NCI-H524 treated with DMSO at 0.1 percent for 48 hours (cell line): ENCODE results near the gene TRIM25.

Experiments
- DNase-seq: peaks from one replicate; lab custom pipeline; 2025; lab: John Stamatoyannopoulos, UW

TRIM25 gene

DNA sequence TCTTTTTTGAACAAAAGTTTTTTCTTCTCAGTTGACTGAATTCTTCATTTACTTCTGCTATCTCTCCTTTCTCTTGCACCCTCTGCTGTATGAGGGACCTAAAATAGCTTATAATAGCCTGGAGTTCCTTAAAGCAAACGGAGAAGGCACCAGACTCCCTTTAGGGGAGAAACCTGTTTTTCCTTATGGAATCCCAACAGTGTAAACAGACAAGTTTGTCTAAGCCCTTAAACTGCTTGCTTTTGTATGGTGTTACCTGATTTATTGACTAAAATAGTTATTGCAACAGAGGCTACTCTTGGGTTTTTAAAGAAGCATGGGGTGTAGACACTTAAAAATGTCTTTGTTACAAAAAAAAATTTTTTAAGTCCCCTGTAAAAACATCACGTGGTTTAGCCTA lies 12.9 kb upstream of the TRIM25 start:
- no peak for DNase-seq

DNA sequence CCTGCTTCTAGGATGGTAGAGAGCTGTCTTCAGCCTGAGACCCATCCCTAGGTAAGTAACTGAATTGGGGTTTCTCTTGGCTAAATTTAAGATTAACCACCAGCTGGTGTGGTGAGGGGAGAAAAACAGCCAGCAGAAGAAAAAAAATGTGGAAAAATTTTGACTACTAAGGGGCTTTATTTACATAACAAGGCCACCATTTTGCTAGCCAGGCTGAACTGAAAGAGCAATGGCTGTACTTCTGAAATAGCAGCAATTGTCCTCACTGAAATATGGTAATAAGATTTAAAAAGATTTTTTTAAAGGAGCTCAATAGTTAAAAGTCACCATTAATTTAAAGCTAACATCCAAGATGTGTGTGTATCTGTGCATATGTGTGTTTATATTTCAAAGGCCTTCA lies 12.4 kb upstream of the TRIM25 start:
- no peak for DNase-seq

DNA sequence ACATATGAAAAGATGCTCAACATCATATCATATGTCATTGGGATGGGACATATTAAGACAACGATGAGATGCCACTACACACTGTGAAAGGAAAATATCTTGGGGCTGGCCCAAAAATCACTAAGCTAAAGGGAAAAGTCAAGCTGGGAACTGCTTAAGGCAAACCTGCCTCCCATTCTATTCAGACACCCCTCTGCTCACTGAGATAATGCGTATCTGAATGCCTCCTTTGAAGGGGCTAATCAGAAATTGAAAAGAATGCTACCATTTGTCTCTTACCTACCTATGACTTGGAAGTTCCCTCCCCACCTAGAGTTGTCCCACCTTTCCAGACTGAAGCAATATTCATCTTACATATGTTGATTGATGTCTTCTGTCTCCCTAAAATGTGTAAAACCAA lies 11.2 kb upstream of the TRIM25 start:
- no peak for DNase-seq

DNA sequence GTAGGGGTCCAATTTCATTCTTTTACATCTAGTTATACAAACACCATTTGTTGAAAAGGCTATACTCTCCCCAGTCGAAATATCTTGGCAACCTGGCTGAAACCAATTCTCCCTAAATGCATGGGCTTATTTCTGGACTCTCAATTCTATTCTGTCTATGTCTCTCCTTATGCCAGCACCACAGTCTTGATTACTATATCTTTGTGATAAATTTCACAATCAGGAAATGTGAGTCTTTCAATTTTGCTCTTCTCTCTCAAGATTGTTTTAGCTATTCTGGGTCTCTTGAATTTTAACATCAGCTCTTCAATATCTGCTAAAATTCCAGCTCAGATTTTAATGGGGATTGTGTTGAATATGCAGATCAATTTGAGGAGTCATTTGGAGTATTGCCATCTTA lies 5.9 kb upstream of the TRIM25 start:
- DNase-seq, result no peak

DNA sequence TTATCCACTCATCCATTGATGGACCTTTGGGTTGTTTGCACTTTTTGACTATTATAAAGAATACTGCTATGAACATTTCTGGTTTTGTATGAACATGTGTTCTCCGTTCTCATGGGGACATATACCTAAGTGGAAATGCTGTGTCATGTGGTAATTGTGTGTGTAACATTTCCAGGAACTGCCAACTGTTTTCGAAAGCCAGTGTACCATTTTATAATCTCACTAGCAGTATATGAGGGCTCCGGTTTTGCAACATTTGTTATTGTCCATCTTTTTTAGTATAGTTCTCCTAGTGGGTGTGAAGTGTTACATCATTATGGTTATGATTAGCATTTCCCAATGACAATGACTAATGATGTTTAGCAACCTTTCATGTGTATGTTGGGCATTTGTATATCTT lies 5.1 kb upstream of the TRIM25 start:
- DNase-seq, result no peak

DNA sequence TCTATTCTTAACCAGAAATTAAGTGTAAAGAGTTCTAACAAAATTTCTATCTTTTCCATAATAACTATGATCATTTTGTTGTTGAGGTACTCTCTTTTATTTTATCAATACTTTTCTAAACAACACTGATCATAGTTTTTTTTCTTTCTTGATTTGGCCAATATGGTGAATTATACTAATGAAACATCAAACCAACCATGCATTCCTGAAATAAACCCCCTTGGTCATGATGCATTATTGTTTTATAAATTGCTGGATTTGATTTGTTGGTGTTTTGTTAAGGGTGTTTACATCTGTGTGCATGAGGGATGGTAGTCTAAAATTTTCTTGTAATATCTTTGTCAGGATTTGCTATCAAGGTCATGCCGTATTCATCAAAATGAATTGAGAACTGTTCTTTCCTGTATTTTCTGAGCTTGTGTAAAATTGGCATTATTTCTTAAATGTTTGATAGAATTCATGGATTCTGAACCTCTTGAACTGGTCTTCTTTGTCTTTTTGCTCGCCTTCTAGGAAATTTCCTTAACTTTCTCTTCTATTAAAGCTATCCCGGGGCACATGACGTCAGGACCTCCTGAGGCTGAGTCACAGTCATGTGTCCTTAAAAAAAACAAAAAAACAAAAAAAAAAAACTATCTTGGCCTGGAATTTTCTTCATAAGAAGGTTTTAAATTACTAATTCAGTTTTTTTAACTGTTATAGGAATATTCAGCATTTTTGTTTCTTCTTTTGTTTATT lies 3.9 kb upstream of the TRIM25 start:
- DNase-seq, result no peak

DNA sequence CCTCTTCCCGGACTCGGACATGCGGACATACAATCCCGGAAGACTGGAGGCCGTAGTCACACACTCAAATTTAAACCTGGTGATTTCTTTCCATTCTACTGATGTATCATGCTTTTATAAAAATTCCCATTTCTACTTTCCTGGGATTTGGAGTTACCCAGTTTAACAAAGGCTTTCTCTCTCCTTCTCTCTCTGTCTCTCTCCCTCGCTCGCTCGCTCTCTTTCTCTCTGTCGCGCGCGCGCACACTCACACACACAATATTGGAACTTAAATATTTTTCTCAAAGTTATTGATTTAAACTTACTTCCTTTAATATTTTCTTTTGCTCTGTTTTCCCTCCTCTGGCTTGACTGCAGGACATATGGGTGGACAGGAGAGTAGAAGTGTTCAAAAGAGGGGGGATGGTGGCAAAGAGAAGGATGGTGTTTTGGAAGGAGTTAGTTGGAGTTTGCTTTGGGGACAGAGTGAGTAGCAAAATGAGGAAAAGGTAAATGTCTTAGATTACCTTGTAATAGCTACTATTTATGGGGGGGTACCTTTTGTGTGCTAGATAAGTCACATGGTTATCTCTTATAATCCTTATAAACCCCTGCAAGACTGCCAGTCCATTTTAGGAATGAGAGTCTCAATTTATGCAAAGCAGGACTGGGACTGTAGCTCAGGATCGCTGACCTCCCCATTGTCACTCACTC lies 878 bp upstream of the TRIM25 start:
- DNase-seq, result no peak

DNA sequence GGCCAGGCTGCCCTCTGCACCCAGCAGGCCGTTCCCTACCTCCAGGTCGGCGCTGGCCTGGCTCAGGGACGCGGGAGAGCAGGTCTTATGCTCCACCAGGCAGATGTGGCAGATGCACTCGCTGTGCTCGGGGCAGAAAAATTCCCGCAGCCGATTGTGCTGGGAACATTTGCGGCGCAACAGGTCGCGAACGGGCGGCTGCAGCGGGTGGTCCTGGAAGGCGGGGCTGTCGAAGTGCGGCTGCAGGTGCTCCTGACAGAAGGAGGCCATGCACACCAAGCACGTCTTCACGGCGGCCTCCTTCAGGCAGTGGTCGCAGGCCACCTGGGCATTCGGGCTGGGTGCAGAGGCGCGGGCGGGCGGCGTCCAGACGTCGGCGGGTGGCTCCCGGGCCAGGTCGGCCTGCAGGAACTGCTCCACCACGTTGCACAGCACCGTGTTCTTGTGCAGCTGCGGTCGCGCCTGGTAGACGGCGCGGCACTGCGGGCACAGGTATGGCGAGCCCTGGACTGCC lies 439 bp downstream of the TRIM25 start:
- DNase-seq, result no peak

DNA sequence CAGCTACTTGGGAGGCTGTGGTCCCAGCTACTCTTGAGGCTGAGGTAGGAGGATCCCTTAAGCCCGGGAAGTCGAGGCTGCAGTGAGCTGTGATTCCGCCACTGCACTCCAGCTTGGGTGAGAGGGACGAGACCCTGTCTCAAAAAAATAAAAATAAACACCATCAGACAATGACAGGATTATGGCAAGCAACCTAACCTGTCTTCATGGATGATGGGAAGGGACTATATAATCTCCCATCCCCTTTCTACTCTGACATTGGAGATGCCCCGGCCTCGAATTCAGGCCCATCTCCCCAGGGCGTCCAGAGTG lies 893 bp downstream of the TRIM25 start:
- DNase-seq, result no peak

DNA sequence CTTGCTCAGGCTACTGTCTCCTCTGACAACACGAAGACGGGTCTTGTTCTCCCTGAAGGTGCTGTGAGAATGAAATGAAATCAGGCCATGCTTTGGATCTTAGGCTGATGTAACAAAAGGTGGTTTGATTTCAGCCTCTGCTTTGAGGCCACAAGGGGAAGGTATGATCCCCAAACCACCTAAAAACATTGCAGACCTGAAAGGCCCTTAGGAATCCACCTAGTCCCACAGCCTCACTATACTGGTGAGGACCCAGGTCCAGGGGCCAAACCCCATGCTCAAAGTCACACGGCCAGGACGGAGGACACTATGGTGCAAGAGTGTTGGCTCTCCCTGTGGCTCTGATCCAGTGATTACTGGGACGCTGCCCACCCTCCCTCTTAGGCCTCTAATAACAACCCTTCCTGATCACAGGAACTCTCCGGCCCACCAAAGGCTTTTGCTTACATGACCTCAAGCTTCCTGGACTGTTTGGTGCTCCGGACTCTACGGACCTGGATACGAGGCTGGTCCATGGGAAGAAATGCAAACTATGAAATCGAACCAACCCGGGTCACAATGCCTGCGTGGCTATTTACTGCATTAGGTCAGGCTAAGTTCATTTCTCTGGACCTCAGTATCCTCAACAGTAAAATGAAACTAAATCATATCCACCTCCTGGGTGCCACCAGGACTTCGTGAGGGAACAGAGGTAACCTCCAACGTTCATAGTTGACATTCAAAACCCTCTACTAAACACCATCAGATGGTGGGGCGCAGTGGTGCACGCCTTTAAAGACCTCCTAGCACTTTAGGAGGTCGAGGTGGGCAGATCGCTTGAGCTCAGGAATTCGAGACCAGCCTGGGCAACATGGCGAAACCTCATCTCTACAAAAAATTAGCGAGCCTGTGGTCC lies 1.5 kb downstream of the TRIM25 start:
- DNase-seq, result no peak

DNA sequence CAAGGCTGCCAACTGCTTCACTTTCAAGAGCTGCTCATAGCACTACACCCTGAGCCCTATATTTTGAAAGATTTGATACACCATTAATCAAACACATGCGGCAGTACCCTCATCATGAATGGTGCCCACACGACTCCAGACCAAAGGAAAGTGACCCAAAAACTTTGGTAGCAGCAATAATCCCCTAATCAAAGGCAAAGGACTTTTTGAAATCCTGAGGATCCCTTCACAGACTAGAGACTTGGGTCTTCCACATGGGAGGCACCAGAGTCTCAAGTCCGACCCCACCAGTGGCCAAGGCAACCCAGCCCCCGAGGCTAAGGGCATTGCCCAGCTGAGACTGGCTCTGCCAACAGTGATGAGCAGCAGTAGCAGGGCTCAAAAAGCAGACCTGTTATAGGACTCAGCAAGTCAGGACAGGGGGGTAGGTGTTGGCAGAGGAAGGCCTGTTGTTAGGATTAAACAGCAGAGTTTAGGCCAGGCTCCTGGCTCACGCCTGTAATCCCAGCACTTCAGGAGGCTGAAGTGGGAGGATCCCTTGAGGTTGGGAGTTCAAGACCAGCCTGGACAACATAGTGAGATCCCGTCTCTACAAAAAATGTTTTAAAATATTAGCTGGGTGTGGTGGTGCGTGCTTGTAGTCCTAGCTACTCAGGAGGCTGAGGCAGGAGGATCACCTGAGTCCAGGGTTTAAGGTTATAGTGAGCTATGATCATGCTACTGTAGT lies 3.2 kb downstream of the TRIM25 start:
- DNase-seq, result no peak

DNA sequence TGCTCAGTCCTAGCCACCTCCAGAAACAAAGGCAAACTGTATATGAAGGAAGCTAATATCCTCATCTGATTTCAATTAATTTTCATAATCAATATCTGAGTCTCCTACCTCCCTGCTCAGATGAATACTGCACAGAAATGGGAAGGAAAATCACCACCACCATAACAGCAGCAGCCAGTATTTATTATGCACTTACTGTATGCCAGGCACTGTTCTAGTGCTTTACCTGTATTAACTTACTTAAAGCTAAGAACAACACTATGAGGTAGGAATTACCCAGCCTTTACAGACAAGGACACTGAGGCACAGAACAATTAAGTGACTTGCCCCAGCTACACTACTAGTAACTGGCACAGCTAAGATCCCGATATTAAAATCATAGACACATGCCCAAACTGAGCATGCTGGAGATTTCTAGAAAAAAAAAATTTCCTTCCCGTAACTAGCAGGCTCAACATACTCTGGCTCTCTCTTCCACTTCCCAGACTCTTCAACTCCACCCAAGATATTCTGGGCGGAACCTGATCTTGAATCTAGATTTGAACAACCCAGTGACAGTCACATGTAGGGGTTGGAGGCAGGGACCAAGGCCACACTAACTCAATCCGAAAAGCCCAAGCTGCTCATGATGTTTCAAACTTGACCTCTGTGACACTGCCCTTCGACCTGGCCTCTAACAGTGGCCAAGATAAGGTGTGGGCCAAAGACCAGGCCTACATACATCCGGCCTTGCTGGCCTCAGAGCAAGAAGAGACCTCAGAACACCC lies 3.9 kb downstream of the TRIM25 start:
- DNase-seq, result no peak

DNA sequence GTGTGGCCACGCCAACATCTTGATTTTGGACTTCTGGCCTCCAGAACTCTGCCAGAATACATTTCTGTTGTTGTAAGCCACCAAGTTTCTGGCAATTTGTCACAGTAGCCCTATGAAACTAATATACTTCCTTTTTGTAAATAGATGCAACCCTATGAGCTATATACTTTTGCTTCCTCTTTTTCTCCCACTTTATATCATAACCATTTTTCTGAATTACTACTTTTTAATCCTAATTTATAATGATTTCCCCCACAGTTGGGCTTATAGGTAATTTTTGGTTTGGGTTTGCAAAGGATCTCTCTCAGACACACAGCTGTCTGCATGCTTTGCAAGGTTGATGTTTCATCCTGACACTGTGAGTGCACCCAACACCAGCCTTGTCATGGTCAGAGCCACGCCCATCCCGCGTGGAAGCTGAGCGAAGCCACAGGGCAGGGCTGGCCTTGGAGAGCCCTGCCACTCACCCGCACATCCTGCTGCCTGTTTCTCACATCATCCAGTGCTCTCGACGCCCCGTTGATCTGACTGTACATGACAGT lies 5.8 kb downstream of the TRIM25 start:
- no peak for DNase-seq

DNA sequence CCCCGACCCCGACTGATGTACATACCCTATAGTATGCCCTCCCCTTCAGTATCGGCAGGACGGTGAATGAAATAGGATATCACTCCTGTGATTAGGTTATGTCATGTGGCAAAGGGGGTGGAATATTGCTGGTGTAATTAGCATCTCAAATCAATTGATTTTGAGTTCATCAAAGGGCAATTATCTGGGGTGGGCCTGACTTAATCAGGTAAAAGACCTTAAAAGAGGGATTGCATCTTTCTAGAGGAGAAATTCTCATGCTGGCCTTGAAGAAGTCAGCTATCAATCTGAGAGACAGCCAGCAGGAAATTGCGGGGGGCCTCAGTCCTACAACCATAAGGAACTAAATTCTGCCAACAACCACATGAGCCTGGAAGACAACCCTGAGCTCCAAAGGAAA lies 10.3 kb downstream of the TRIM25 start:
- no peak for DNase-seq

DNA sequence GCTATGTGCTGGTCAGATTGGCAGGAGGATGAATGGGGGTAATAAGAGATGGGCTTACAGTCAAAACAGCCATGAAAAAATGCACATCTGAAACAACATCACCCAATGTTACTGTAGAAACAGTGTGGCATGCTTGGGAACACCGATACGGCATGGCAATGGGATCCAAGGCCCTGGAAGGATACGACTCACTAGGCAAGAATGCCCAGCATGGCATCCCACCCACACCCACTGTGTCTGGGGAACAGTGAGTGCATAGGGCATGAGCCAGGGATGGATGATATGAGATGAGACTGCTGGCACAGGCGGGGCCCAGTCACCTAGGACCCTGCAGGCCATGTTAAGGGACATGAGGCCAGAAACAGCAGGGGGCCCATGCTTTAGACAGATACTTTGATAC lies 11.5 kb downstream of the TRIM25 start:
- no peak for DNase-seq

DNA sequence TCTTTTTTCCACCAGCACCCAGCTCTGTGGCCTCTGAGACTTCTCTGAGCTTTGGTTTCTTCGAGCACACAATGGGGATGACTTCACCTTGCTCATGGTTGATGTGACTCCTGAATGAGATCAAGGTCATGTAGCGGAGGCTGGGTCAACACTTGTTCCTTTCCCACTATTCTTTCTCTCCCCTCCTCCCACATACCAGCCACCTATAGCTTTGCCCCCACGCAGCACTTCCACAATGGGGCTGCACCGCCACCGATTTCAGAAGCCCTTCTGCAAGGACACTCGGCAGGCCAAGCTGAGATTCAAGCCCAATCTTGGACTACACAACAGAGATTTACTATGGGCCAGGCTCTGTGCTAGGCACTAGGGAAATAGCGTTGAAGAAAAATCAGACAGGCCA lies 14.4 kb downstream of the TRIM25 start:
- DNase-seq, result no peak

DNA sequence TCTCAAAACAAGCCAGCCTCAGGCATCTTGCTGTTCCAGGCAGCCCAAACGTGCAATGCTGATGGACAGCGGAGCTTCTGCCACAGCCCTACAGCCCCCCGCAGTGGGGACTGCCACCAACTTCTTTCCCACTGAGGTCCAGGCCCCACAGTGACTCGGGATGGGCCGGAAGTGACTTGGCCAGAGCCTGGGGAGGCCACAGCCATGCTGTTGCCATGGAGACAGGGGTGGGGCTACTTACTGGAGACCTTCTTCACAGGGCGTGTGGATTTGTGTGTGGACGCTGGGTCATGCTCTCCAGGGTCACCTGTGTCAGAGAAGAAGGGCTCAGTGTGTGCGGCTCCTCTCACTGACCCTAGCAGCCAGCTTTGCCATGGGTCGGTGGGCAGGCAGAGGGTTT lies 15.0 kb downstream of the TRIM25 start:
- DNase-seq, result no peak

DNA sequence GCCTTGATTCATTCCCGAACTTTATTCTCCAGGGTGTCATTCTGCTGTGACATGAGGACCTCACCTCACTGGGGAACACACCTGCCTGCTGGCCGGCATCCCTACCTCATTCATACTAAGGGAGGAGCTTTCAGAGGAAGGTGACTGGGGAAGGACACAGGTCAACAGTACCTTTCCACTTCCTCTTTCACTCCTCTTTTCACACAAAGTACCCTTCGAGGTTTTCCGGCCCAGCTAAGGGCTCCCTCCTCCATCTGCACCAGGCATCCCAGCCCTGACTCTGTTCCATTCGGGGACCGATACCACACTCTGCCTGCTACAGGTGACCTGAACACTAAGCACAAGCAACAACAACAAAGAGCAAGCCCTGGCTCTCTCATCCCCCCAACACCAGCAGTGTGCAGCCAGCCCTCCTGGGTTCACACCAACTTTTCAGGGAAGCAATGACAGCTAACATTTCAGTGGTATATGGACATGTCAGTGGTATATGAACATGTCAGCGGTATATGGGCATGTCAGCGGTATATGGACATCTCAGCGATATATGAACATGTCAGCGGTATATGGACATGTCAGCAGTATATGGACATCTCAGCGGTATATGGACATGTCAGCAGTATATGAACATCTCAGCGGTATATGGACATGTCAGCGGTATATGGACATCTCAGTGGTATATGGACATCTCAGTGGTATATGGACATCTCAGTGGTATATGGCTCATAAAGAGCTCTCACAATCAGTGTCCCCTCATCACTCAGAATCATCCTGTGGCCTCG lies 16.0 kb downstream of the TRIM25 start:
- no peak for DNase-seq

DNA sequence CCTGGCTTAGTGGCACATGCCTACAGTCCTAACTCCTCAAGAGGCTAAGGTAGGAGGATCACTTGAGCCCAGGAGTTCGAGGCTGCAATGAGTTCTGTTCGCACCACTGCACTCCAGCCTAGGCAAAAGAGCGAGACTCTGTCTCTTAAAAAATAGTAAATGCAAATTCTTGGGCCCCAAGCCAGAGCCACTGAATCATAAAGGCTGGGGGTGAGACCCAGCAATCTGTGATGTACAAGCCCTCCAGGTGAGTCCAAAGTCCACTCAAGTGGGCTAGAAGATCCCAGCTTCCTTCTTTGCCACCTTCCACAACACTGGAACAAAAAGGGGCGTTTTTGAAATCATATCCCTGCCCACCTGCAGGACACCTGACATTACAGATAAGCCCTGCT lies 16.9 kb downstream of the TRIM25 start:
- DNase-seq, result no peak

DNA sequence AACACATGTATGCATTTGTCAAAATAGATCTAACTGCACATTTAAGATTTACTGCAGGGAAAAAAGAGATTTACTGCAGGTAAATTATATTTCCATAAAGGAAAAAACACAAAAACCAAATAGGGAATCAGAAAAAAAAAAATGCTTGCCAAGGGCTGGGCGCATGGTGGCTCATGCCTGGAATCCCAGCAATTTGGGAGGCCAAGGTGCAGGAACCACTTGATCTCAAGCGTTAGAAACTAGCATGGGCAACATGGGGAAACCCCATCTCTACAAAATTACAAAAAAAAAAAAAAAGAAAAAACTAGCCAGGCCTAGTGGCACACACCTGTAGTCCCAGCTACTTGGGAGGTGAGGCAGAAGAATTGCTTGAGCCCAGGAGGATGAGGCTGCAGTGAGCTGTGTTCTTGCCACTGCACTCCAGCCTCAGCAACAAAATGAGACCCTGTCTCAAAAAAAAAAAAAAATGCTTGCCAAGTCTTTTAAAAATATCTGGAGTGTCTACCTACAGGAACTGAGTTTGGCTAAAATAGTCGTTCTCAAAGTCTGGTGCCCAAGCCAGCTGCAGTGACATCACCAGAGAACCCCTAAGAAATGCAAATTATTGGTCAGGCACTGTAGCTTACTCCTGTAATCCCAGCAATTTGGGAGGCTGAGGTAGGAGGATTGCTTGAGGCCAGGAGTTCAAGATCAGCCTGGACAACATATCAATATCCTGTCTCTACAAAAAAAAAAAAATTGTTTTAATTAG lies 17.5 kb downstream of the TRIM25 start:
- DNase-seq, result no peak
